NCI-H128 (cell line): ENCODE results near the gene FOXN3.

Experiments used
- DNase-seq: peaks from one replicate; lab custom pipeline; 2025; ENCODE audit not compliant: unreplicated experiment; lab: John Stamatoyannopoulos, UW

Gene FOXN3

DNA sequence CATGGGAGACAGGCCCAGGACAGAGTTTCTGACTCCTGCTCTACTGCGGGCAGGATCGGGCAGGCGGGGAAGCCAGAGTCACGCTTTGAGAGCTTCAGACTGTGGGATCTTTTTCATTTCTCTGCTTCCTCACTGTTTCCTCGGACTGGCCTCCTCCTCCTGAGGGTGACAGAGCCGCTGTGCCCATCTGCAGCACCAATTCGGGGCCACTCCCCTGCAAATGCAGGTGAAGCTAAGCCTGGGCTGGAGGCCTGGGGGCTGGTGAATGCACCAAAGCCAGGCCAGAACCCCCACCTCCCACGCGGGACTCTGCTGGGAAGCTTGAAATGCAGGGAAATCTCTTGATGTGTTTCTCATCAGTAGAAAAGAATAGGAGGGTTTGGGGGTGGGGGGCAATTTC is 77.5 kb downstream of the FOXN3 start:
- DNase-seq, result no peak

DNA sequence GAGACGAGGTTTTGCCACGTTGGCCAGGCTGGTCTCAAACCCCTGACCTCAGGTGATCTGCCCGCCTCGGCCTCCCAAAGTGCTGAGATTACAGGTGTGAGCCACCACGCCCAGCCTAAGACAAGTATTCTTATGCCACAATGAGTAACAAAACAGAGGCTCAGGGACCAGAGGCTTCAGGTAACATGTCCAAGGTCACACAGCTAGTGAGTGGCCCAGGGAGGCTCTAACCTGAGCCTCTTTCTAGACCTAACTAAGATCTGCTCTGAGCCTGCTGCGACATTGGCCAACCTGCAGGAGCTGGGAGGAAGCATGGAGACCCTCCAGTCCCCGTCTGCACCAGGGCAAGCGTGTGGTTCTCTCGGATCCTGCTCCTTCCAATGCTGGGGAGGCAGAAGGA is 77.9 kb downstream of the FOXN3 start:
- DNase-seq, result no peak

DNA sequence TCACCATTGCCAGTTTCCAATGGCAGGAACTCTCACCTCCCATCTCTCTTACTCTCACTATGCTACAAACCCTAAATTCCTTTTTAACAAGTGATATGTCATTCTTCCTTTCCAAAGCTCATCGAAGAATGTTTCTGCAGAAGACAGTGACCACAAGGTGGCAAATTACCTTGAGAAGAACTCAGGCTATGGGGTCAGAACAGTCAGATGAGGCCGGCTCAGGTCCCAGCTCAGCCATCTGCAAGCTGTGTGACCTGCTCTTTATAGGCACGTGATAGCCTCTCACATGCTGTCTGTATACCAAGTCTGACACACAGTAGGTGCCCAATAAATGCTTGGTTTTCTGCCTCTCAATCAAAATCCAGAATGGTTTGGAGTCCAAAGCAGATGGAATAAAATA is 80.7 kb downstream of the FOXN3 start:
- DNase-seq, result no peak

DNA sequence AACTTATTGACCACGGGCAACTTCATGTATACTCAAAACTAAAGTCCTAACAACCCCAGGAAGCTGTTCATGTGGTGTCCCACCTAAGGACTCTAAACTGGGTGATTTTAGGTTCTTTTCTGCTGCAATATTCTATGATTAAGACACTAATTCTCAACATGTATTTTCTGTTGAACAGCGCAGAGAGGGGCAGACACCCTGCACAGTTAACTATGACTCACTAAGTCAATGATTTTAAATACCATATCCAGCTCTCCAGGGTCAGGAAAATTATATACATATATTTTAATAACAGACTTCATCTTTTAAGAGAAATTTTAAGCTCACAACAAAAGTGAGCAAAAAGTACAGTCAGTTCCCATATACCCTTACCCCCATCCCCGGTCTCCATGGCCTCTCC is 85.0 kb downstream of the FOXN3 start:
- no peak for DNase-seq

DNA sequence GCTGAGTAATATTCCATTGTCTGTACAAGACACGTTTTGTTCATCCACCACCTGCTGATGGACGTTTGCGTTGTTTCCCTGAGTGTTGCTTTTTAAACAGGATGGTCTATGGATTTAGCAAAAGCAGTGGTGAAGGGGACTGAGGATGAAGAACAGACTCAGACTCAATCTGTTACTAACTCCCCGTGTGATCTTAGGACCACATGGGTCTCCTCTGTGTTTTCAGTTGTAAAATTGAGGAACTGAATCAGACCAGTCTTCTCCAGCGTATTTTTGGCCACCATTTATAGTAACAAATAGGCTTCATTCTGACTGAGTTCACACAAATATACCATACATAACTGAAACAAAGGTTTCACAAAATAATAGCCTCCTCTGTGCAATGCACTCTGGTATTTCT is 85.6 kb downstream of the FOXN3 start:
- DNase-seq, result no peak

DNA sequence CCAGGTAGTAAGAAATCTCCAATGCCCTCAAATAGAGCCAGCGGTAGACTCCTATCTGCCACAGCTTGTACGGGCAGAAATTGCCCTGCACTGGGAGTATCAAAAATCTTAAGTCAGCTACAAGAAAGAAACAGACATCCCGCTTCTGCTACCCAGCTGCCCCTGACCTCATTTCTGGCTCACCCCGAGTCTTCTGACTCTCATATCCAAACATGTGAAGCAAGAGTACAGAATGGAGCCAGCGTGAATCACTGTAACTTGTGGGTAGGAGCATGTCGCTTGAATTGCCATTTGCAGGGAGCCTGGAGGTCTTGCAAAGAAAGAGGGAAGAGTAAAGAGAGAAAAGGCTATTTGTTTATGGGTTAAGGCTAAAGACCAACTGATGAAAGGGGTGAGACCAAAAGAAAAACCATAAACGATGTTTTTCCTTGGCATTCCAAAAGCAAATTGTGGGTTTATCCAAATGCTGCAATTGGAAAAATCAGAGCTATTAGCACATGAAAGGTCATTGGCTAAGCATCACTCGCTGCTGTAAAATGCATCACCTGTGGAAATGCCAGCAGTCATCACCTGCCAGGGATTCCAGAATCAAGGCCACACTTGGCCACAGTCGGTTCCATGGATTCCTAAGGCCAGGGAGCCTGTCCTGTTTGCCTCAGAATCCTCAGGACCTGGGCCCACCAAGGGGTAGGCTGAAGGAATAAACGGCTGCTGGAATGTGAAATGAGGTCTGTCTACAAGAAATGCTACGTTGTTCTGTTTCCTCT is 86.6 kb downstream of the FOXN3 start:
- no peak for DNase-seq

DNA sequence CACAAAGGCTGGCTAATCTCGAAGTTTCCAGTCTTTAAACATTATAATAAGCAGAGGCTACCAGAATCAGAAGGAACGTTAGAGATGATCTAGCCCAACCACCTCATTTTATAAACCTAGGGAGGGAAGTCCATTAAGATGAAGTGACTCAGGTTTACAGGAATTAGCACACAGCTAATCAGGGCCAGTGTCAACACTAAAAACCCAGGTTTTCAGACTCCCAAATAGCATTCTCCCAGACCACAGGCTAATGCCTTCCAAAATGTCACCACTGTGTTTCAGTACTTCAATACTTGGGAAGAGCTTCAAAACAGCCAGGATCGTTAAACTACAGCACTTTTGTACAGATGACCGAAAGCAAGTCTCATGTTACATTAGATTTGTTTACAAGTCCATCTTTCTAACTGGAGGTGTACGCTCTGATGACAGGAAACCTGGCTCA is 89.2 kb downstream of the FOXN3 start:
- no peak for DNase-seq

DNA sequence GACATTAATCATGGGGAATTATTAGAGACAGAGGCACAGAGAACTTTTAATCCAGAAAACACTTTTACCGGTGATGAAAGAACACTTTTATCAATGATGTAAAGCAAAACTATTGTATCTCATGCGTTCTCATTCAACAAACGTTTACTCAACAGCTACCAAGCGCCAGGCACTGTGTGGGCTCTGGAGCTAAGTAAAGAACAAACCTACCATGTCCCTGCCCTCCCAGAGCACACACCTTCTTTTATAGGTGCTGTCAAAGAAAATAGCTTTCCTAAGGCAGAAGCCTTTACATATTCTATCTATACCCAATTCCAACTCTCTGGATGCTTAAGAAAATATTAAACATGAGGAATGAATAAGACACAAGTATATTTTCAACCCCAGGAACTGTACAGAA is 91.1 kb downstream of the FOXN3 start:
- DNase-seq, result no peak

DNA sequence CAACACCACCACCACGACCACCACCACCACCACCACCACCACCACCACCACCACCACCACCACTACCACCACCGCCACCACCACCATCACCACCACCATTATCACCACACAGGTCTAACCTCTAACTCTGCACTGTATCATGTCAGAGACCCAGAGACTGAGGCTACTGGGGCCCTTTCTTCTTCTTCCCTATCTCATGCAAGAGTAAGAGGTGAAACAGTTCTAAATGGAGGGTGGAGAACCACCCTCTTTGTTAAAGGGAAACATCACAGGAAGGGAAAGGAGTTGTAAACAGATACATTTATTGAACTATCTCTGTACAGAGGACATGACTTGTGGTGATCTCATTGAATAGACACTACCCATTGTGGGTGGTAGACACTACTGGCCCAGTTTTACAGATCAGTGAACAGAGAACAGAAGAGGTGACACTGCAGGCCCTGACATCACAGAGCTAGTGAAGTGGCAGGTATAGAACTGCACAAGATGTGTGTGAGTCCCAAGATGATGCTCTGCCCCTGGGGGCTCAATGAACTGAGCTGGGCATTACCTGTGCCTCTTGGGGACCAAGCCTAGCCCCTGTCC is 91.6 kb downstream of the FOXN3 start:
- DNase-seq, result no peak

DNA sequence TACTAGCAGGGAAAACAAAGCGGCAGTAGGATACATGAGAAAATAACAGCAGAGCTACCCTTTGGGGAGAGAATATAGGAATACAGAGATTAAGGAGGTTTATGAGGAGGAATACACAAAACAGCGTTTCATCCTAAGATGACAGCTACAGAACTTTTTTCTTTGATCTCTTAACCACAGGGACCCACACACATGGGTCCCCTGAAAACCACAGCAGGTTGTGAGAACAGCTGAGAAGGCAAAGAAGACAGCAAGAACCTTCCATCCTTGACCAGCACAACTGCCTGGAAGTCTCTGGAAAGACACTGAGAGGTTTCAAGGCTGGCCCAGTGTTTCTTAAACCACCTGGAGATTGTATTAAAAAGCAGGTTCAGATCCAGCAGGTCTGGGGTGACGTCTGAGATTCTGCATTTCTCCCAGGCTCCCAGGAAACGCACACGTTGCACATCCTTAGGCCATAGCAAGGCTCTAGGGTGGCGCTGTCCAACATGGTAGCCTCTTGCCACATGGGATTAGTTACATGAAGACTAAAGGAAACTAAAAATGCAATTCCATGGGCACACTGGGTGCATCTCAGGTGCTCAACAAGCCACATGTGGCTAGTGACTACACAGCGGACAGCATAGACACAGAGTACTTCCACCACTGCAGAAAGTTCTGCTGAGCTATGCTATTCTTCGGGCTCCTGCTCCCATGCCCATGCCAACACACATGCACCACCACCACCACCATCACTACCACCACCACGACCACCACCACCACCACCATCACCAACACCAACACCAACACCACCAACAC is 92.3 kb downstream of the FOXN3 start:
- no peak for DNase-seq

DNA sequence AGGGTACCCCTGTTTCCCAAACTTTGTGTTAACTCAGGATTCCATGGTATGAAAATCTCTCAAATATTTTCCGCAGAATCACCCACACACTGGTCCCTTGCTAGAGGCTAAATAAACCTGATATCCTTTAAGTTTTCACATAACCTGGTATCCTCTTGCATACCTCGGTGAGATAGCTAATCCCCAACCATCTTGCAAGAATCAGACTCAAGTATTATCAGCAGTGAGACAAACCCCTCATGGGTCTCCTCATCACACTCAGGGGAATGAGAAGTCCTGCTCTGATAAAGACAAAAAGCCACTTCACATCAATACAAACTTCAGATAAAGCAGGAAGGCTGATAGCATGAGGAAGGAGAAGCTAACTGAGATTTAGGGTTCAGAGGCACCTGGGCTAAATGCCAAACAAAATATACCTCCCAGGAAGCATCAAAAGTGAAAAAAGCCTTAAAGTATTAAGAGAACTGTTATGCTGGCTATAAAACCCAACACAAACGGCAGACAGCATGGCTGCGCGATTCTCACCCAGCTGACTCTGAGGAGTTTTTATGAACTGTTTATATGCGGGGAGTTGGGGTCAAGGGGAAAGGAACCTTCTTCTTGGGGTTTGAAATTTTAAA is 96.5 kb downstream of the FOXN3 start:
- DNase-seq, result no peak

DNA sequence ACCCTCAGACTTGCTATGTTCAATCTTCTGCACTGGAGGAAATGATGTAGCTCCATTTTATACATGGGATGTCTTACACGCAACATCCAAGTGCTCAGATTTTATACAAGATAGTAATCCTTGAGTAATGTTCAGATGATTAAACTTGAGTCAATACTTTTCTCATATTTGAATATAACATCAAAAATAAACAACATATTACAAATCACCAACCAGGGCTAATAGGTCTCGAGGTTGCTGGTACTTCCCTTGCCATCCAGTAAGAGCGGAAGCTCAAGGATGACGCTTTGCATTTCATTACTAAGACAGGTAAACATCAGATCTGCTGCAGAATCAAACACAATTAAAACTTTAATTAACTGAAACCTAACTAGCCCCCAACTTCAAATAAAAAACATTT is 97.3 kb downstream of the FOXN3 start:
- DNase-seq, result no peak

DNA sequence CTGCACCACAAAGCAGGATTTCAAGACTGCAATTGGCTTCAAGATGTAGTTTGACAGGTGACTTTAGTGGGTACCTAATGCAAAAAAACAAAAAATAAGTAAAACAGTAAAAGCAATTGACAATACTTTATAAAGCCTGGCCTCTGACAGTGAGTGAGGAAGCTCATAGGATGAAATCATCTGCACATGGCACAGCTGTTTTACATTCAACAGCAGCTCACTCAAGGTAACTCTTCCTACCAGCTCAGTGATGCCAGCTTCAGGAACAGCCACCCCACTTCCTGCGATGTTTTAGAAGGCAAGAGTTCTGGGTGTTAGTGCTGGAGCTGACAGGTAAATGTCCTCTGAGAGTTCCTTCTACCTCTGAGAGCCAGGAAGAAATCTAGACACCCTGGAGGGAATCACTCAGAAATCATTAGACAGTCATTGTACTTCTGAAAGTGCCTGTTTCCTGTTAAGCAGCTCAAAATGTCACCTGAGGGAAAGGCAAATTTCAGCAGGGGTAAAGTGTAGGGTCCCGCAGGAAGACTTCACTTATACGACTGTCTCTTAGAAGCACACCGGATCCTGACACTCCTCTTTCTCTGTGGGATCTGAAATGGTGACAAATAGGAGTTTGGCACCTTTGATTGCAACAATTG is 99.9 kb downstream of the FOXN3 start:
- no peak for DNase-seq

DNA sequence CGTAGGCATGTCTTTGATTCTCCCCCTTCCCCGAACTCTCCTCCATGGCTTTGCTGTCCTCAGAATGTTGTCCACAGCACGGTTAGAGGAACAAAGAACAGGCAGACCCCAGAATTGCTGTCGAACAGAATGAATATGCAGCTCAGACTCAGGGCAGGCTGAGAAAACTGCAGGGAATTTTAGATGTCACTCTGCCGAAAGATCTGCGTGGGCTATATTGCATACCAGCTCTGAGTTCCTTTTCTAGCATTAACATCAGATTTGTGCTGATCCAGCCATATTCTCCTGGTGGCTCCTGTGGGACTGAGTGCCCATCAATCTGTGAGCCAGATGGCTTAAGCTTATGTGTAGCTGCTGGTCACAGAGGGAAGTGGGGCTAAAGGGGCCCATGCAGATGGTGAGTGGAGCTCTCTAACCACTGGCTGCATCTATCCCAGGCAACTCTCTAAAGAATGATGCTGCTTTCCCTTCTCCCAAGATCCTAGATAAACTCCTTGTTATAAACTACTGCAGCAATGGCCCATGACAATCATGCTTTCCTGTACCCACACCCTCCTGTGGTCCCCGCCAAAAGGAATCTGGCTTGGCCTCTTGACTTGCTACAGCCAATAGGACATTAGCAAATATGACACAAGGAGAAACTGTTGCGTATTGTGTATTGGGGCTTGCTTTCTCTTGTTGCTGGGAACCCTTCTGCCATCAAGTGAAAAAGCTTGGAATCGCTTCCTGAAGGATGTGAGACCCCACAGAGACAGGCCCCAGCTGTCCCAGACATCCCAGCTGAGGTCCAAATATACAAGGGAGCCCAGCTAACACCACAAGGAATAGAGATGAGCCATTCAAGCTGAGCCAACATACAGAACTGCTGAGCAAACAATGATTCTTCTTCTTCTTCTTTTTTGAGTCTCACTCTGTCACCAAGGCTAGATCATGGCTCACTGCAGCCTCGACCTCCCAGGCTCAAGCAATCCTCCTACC is 101.3 kb downstream of the FOXN3 start:
- no peak for DNase-seq

DNA sequence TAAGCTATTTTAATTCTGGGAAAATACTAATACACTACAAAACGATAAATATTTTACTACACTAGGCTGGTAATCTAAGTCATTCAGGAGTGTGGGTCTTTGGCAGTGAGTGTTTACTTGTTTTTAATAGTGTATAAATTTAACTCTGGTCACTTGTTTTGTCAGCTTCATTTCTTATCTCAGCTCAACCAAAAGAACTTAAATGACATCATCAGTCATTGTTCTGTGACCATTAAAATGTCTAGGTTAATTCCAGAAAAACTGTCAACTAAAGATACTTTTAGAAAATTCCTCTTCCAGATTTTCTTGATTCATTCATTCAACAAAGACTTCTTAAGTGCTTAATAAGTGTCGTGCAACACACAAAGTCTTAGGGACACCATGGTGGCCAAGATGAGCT is 102.8 kb downstream of the FOXN3 start:
- no peak for DNase-seq

DNA sequence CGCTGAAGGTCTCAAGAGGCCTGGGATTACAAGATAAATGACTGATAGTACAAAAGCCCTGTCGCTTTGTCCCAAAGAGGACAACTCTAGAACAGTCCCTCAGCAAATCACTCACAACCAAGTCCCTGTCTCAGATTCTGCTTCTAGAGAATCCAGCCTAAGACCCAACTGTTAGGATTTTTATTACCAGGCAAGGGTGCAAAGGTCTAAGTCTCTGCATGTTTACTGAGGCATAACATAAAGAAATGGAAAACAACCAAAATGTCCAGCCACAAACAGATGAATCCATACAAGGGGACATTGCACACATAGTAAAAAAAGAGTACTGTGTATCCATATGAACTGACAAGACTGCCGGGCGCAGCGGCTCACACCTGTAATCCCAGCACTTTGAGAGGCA is 104.1 kb downstream of the FOXN3 start:
- DNase-seq, result no peak

DNA sequence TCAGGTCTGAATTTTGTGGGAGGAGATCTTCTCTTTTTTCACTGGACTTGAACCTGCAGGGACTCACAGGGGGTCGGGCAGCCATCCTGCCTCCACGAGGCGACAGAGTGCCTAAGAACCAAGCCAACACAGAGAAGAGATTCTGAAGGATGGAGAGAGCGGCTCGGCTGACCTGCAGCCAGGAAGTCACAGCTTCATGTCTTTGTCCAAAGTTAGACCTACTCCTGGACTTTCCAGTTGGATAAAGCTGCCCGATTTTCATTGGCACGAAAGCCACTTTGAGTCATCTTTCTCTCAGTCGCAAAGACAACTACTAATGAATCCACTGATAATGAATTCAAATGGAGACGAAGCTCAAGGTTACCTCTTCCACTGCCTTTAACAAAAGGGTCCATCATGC is 106.8 kb downstream of the FOXN3 start:
- no peak for DNase-seq

DNA sequence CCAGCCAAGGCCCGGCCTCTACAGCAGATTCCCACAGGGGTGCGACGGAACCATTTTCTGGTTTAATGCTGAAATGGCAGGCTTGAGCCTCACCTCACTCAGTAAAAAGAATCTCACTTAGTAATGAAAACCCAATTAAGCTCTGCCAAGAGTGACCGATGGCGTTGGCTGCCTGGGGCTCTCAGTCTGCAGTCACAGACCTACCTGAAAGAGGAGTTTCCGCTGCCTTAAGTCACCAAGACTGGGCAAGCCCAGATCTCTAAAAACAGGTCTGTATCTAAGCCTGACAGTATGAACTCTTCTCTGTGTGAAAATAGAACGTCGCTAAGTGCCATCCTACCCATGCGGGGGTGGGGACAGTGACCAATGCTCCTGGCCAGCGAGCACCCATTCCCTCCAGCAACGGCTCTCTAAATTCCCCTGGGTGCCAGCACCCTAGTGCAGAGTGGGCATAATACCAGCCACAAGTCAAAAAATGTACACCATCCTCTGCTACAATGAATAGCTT is 107.3 kb downstream of the FOXN3 start:
- DNase-seq, result no peak

DNA sequence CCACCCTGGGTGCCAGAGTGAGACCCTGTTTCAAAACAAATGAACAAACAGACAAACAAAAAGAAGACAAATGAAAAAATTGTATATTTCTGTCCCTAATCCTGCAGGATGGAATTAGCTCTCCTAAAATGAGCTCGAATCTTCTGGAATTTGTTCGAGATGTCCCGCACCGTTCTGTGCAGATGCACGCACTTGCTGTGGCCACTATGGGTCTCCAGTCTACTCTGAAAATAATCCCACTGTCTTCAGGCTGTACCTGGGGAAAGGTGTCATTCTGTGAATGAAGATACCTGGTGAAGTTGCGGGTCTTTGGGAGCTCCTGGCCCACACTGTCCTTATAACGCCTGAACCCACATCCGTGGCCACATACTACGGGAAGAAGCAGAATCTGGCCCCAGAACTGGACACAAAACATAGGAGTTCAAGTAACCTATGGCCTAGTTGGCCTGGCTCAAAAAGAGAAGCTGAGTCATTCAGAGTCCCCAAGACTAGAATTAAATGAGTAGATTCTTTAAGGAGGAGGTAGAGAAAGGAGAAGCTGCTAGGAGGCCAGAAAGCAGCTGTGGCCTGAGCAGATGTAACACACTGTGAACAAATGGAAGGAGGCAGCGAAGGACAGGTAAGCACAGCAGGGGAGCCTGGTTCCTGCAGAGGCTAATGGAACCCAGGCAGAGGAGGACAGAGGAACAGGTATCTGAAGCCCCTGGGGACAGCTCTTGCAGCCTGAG is 108.6 kb downstream of the FOXN3 start:
- DNase-seq, result no peak
